ENCODE data around the gene UNC5A.

Gene UNC5A

DNA sequence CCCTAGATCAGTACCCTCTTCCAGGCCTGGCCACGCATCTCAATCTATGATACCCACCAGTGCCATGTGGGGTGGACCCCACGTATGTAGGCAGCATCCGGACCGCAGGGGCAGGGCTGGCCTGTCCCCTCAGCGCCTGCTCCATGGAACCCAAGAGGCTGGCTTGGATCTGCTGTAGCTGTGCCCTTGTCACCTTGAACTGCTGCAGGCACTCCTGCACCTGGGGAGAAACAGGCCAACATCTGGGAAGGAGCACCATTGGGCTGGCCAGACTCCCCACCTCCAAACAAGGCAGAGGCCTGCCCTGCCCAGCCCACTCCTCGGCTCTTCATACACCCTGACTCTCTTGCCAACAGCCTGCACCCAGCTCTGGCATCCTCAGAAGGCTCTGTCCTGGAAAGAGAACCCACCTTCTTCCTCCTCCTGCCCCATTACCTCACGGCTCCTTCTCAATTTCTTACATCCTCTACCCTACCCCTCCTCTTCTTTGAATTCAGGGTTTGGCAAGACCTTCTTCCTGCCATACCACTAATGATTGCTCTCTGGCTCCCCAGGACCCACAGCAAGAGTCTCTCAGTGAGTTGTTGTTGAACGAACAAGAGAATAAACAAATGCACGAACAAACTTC is 81.1 kb downstream of the UNC5A start:
- TF ChIP-seq, protein P1, sequence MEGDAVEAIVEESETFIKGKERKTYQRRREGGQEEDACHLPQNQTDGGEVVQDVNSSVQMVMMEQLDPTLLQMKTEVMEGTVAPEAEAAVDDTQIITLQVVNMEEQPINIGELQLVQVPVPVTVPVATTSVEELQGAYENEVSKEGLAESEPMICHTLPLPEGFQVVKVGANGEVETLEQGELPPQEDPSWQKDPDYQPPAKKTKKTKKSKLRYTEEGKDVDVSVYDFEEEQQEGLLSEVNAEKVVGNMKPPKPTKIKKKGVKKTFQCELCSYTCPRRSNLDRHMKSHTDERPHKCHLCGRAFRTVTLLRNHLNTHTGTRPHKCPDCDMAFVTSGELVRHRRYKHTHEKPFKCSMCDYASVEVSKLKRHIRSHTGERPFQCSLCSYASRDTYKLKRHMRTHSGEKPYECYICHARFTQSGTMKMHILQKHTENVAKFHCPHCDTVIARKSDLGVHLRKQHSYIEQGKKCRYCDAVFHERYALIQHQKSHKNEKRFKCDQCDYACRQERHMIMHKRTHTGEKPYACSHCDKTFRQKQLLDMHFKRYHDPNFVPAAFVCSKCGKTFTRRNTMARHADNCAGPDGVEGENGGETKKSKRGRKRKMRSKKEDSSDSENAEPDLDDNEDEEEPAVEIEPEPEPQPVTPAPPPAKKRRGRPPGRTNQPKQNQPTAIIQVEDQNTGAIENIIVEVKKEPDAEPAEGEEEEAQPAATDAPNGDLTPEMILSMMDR (conservative IDR thresholded peaks at IDR 0.05): no peak
- no peak overlapping the region for H3K27ac ChIP-seq

DNA sequence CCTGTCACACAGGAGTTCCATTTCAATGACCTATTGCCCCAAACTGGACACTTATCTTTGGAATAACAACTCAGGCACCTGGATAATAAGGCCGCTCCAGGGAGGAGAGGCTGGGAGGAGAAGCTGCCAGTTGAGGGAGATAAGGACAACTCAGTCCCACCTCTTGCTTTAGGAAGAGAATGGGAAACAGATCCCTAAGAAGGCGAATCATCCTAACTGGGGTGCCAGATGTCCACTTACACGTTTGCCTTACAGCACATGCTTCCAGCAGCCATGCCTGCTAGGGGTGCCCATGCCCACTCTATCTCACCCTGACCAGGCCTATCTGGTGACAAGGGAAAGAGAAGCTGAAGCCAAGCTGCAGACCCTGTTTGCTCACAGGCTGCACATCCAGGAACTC is 82.3 kb downstream of the UNC5A start:
- TF ChIP-seq, protein P1 (conservative IDR thresholded peaks at IDR 0.05): no peak
- H3K27ac ChIP-seq: no peak overlapping the region

DNA sequence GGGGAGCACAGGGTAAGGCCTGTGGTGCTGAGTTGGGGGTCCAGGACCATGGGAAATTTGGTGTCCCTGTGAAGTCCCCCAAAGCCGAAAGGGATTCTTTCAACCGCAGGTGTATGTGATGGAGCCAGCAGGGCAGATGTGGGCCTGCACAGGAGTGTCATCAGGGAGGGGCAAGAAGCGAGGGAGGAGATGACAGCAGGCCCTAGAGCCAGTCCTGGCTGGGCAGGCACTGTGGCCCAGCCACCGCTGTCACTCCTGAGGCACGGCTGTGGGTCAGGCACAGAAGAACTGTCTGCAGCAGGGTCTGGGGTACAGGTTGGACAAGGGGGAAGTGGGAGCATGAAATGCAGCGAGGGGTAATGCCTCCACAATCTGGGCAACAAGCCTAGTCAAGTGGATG is 83.9 kb downstream of the UNC5A start:
- H3K27ac ChIP-seq: no peak overlapping the region
- TF ChIP-seq, protein P1 (conservative IDR thresholded peaks at IDR 0.05): no peak

DNA sequence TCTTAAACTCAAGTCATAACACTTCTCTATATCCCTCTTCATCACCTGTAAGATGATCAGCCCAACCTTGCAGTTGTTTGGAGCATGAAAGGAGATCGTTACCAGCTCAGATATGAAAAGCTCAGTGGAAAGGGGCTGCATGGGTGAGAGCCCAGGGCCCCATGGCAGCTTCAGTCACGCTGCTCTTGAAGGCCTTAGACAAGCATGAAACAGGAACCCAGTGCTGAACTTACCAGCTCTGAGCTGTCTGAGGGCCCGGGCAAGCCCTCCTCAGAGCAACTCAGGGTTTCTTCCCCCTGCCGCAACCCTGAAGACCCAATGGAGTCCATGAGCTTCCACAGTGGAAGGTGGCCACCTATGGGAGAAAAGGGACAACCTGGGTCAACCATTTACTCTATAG is 85.5 kb downstream of the UNC5A start:
- TF ChIP-seq, protein P1 (conservative IDR thresholded peaks at IDR 0.05): no peak

DNA sequence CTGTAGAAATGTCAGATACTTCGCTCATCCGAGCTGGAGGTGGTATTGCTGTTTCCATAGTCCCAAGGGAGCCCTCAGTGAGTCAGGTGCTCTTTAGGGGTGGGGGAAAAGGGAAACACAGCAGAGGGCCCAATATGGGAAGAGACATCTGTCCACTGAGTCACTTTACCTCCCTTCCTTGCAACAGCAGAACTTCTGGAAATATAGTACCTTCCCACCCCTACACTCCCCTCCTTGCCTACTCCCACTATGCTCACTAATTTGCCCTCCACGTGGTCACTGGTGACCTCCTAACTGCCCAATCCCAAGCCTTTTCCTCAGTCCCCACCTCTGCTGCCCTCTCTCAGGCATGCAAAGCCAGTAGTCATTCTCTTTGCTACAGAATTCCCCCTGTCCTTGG is 86.9 kb downstream of the UNC5A start:
- H3K27ac ChIP-seq: no peak overlapping the region
- TF ChIP-seq, protein P1 (conservative IDR thresholded peaks at IDR 0.05): no peak

More for the DNA sequence above, 85.5 kb downstream of the UNC5A start:
- no peak overlapping the region for H3K27ac ChIP-seq

DNA sequence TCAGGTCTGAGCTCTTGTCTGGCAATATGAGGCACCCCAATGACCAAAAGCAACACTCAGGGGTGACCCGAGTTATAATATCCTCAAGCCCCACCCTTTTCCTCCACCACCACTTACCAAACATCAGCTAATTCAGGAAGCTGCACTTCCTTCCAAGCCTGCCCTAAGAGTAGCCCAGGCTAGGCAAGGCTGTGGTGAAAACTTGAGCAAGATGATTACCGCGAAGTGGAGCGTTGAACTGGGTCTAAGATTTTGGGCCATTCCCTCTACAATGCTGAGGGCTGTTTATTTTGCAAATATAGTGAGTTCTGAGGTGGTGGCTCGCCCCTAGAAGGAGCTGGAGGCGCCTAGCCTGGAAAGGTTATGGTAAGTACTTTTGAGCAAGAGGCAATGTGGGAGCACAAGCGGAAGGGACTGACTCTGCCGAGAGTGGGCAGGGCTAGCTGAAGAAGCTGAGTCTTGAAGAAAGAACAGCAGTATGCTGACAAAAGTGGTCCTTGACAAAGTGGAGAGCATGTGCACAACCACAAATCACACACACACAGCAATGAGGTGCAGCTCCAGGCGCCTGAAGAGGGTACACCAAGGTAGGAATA is 89.0 kb downstream of the UNC5A start, which contains the start of gene HK3:
Gene HK3, minus strand, starts transcription at position 51 of the 596 bp plus-strand sequence. CDS start 3,187 bp downstream, outside the sequence.
- TF ChIP-seq, protein P1 (conservative IDR thresholded peaks at IDR 0.05): no peak

DNA sequence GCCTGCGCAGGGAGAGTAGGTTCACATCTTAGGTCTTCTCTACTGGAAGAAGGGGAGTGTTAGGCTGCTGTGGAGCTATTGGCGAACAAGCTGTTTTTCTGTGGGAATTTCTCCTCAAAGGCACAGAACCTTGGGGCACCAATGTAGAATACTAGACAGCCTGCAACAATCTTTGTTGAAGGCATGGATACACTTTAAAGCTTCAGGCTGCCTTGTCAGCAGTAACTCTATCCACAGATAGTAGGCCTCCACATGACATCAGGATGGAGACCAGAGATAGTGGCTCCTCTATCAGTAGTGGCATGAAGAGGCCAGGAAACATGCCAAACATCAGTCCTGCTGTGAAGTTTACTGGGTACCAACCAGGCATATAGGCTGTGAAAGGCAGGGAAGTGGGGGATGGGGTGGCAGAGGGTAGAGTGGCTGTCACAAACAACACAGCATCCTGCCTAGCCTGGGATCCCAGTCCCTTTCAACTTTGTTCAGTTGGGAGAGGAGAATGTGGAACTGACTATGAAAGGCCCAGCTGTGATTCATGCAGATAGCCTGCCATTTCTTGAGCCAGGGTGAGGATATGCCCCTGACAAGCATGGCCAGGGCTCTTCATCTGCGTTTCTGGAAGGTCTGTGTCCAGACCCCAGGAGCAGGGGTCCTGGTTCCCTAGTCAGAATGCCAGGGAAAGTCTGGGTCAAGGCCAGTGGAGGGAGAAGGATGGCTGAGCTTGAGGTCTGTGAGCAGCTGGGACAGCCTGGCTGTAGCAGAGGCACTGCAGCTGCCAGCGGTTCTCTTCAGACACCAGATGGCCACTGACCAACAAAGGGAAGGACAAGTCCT is 89.8 kb downstream of the UNC5A start:
- H3K27ac ChIP-seq: no peak overlapping the region
- TF ChIP-seq, protein P1 (conservative IDR thresholded peaks at IDR 0.05): no peak

More for the DNA sequence above, 89.0 kb downstream of the UNC5A start, which contains the start of gene HK3:
- no peak within 1 kb of the TSS for H3K27ac ChIP-seq

All from VCaP (cell line).